GM03348 (cell line): ENCODE results near the gene CAMK2N1.
"Not testable (repeated sequence)": the region's sequence is repeated elsewhere in the genome, so short reads cannot be mapped to it uniquely, and the experiment has no call there.

Experiments
- DNase-seq: peaks from one replicate; pipeline ENCODE4 v3.0.0; 2012; ENCODE audit warnings: low spot score

CAMK2N1 gene

DNA sequence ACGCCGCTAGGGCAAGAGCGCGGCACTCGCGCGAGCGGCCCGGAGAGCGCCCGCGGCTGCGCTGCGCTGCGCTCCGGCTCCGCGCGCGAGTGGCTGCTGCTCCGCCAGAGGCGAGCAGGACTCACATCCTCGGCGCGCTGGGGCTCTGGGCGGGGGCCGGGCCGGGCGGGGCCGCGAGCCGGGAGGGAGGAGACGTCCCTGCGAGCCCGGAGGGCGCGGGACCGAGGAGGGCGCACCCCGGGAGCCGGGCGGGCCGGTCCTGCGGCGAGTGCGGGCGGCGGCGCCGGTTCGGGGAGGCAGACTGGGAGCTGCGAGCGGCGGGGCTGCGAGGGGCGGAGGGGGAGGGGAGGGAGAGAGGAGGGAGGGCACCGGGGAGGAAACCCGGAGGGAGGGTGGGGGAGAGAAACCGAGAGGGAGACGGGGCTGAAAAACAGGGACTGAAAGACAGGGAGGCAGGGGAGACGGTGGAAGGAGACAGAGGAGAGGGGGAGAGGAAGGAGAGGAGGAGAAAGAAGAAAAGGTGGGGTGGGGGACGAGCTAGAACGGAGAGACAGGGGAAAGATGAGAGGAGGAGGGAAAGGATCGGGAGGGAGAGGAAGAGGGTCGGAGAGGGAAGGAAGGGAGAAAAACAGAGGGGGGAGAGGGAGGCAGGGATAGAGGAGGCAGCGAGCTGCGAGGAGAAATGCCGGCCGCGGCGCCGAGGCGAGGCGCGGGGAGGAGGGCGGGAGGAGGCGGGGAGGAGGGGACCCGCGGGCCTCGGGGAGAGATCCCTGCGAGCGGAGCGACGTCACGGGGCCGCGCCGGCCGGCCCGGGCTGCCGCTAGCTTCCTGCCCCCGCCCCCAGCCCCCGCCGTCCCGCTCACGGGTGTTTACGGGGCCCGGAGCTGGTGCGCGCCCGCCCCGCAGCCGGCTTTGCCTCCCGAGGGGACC is at the start of gene CAMK2N1:
Gene CAMK2N1 (minus strand): TSS at position 684 of the 930 bp plus-strand sequence. CDS start 831 bp downstream, outside the sequence.
- DNase-seq, result peak; percentile 94

DNA sequence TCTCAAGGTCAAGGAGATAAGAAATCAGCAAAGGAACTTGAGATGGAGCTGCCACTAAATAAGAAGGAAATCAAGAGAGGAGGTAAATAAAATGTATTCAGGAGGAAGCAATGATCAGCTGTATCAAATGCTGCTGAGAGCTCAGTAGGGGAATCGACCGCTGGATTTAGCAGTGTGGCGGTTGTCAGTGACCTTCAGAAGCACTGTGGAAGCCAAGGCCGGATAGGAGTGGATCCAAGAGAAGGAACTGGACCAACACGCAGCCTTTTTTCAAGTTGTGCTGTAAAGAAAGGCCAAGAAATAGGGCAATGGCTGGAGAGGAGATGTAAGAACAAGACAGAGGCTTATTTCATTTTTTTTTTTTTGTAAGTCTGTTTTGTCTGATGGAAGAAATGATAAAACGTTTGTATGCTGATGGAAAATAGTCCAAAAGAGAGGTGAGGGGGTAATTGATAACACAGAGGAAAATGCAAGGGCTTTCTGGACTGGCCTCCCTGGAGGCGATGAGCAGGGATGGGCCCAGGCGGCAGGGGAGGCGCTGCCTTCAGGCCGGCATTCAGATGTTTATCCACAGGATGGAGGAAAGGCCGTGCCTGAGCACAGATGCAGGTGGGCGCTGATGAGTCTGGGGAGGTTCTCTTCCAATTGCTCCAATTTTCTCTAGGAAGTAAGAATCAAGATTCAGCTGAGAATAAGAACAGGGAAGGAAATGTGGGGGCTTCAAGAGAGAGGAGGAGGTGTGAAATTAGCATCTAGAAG is 48.8 kb upstream of the CAMK2N1 start:
- no peak for DNase-seq

DNA sequence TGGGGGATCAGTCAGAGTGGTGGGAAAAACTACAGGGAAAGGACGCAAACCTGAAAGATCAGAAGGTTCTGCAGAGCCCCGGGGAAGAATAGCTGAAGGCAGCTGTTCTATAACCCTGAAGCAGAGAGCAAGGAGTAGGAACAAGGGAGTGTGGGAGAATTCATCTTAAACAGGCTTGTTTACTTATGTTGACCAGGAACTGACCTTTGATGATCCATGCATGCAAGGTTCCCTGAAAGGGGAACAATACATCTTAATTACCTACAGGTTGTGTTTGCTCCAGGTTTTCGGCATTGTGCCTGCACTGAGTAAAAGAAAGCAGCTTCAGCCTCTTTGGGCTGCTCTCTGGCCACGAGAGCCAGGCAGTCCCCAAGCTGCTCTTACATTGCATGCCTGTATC is 47.6 kb upstream of the CAMK2N1 start:
- no peak for DNase-seq

DNA sequence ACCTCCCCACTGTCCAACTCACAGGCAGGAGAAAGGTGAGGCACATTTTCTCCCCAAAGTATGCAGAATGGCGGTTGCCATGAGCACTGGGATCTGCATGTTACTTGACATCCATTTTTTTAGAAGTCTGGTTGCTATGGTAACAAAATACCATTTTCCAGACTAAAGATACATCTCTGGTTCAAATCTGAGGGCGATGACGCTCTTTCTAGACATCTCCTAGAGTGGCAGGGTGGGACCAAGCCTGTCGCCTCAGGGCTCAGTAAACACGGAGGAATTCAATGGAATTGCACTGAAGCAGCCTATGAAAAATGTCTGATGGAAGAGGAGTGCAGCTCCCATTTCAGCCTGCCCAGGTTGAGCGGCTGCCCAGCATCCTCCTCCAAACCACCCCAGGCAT is 44.9 kb upstream of the CAMK2N1 start:
- DNase-seq, result no peak

DNA sequence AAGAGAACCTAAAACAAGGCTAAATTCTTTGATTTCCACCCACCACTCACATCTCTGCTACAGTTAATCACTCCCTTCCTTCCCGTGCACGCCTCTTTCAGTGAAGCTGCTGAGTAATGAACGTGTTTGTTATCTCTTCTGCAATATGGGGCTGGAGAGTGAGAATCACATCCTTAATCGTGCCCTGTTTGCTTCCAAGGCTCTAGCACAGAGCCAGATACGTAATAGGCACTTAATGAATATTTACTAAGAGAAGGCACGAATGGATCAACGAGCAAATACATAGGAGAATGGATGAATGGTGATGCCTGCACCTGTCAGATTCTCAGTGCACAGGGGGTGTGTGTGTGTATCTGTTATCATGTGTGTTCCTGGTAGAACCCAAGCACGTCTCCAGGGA is 44.3 kb upstream of the CAMK2N1 start:
- no peak for DNase-seq

DNA sequence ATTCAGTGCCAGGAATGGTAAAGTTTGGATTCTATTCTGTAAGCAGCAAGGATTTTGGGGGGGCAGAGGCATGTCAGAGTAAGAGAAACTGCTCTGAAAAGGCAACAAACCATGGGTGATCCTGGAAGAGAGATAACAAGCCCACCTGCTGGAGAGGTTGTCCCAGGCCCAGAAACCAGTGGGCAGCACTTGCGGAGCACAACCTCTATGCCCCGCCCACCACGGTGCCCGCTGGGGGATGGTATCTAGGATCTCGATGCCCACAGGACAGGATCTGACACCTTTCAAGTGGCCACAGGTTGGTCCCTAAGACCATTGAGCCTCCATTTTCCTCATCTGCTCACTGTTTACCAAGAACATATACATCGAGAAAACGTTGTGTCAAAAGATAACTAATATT is 42.2 kb upstream of the CAMK2N1 start:
- DNase-seq, result no peak

DNA sequence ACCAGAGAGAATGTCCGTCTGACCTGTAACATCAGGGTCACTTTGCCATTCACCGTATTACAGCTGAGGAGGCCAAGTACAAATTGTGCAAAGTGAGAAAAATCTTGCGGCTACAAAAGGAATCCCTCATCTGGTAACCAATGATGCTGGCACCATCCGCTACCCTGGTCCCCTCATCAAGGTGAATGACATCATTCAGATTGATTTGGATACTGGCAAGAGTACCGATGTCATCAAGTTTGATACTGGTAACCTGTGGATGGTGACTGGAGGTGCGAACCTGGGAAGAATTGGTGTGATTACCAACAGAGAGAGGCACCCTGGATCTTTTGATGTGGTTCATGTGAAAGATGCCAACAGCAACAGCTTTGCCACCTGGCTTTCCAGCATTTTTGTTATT is 40.3 kb upstream of the CAMK2N1 start:
- no peak for DNase-seq

DNA sequence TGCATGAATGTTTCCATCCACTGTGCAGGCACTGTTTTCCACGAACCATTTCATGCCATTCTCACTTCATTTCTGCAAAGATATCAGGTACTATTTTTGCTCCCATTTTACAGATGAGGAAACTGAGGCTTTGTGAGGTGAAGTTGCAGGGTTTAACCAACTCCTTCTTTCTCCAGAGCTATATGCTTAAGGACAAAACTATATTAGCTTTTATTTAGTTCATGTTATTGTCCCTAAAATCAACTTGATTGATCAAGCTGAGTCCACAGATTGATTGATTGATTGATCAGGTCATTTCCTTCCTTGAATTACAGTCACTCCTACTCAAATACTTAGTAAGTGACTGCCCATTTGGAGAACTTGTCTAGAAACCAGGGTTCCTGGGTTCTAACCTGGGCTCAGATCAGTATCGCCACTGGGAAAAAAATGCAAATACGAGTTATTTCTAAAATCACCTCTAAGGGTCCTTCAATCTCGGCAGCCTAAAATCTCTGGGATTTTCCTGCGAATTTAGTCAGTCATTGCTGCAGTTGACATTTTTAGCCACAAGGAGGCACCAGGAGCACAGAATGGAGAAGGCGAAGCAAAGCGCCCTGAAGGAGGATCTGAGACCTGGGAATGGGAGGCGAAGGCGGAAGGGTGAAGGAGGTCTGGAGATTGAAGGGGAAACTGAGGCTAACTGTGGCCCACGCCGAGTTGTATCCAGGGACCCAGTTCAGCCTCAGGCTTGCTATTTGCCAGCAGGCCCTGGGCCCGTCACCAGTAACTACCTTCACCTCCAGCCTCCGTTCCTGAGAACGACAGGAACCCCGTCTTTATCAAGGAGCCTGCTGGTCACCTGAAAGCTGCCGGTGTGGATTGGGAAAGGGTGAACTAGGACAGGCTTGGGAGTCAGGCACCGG is 36.2 kb upstream of the CAMK2N1 start:
- DNase-seq, result peak; percentile 85

DNA sequence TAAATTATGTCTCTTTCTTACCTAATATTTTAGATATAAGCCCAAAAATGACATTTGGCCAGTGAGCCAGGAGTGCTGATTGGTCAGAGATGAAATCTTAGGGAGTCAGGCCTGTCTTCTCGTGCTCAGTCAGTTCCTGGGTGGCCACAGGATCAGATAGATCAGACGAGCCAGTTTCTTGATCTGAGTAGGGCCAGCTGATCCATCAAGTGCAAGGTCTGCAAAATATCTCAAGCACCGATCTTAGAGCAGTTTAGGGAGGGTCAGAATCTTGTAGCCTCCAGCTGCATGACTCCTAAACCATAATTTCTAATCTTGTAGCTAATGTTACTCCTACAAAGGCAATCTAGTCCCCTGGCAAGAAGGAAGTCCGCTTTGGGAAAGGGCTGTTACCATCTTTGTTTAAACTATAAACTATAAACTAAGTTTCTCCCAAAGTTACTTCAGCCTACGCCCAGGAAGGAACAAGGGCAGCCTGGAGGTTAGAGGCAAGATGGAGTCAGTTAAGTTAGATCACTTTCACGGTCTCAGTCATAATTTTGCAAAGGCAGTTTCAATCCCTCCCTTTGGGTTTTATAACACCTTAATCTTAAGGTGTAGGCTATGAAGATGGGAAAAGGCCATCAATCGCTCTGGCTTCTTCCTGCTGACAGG is 33.7 kb upstream of the CAMK2N1 start:
- not testable (repeated sequence) for DNase-seq

DNA sequence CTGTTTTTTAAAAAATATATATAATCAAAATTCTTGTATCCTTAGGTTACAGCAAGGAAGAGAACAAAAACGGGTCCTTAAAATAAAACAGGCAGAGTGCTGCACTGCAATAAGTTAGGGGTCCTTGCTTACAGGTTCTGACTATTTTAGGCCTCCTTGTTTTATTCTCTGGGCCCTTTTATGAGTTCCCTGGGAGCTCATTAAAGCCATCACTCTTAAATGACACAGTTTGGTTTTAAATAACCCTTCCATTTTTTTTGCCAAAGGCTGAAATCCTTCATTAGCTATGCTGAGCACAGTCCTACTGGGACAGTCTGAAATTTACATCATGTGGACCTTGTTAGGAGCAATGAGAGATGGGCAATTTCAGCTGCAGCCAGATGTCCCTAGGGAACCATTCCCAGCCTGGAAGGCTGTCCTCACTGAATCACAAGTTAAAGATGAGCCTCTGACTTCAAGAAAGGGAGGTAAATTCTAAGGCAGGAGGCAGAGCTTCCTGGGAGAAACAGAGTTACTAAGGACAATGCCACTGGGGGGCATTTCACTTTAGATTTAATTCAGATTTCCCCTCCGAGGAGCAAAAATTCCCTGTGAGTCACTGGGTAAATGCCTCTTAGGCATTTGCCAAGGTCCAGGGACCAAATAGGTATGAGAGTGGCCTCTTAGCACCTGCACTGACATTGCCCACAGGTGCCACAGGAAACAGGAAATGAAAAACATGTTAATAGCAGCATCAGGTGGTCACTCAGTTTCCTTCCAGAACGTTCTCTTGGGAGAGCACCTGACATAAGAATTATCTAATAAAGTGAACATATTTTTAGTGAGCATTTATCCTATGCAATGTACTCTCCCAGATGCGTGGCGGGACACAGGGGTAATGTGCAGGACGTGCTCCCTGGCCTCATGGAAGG is 25.8 kb upstream of the CAMK2N1 start:
- DNase-seq, result peak; percentile 41

DNA sequence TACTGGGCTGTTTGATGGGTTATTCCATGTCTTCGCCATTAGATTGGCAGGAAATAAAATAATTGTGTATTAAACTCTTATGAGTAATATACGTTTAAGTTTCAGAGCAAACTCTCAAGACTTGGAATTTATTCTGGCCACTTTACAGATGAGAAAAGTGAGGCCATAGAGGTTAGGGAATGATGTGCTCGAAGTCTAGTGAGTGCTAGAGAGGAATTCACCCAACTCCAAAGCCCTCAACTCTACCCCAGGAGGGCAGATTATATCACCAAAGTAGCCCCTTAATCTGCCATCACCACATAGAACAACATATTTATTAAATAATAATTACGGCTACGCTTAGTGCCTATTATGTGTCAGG is 22.4 kb upstream of the CAMK2N1 start:
- DNase-seq, result no peak

DNA sequence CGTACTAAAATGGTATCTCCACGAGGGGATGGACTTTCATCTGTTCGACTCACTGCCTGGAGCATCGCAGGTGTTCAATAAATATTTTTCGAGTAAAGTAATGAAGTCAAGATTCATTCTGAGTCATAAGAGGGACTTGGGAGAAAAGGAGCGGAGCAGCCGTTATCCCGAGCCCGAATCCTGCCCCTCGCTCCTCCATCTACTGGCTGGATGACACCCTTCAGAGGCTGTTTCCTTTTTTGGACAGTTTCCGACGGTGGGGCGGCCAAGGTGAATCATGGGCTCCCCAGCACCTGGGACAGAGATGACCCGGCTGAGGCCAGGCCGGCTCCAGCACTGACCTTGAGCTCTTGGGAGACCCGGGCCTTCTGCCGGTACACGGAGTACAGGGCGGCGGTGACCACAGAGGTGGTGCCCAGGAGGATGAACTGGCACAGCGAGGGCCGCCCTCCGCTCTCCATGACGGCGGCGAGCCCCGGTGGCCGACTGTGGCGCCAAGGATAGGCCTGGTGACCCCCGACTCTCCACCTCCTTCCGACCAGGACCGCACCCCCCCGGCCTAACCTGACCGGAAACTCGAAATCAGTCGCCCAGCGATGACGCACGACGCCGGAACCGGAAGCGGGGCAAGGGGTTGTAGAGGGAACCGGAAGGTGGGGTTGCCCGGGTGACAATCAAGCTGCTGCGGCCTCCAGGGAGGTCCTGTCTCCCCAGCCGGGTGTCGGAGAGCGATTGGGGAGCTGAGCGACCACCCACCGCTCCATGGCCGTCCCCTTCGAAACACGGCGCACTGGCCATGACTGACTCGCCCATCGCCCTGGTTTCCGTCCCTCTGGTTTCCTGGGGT is 21.8 kb upstream of the CAMK2N1 start, which contains the start of gene MUL1:
Gene MUL1 (minus strand): TSS at position 588 of the 847 bp plus-strand sequence. CDS start 127 bp downstream, at position 461.
- DNase-seq, result peak; percentile 96

DNA sequence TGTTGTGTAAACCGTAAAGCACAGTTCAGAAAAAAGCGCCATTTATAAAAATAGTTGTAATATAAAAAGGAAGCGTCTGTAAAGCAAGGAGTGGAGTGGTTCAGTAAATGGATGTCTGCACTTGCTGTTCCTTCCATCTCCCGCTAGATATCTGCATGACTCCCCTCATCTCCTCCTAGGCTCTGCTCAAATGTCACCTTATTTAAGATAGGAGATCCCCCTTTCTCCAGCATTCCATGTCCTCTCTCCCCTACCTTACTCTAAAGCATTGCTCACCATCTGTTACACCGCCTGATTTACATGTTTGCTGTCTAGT is 21.2 kb upstream of the CAMK2N1 start:
- DNase-seq, result no peak

DNA sequence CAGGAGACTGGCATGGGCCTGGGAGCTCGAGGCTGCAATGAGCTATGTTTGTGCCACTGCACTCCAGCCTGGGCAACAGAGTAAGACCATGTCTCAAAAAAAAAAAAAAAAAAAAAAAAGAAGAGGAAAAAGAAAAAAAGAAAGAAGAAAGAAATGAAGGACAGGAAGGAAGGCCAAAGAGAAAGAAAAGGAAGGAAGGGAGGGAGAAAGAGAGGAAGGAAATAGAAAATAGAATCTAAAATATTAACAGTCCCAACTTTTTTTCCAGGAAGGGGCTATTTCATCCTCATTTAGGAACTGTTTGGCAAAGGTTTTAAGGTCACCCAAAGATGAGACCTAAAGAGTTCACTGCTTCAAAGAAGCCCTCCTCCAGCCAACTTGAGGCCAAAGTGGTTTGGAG is 19.5 kb upstream of the CAMK2N1 start:
- no peak for DNase-seq

DNA sequence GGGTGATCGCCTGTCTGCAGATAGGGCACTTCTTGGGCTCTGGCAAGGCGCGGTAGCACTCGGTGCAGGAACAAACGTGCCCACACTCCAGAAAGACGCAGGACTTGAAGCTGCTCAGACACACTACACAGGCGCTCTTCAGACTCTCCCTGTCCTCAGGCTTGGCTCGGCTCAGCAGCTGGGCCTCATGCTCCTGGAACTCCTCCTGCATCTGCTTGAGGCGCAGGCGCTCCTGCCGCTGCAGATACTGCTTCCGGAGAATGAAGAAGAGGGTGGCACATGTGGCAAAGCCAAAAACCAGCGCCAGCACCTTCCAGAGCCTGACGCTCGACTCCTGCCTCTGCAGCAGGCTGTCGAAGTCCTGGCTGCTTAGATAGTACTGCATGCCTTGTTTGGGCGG is 14.7 kb upstream of the CAMK2N1 start:
- no peak for DNase-seq

DNA sequence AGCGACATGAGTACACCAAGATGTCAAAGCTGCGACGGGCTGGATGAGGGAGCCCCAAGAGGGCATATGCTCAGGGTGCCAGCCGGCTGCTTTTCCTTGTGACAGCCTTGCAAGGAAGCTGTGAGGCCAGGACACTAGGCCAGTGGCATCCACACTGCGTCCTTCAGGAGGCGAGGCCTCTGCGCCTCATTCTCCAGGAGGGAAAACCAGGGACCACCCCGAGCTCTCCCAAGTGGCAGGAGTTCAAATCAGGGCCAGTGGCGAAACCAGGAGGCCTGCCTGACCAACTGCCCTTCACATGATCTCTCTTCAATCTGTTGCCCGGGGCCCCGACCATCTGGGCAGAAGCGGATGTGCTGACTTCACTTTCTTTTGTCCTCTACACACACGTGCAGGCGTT is 13.7 kb upstream of the CAMK2N1 start:
- DNase-seq, result no peak

DNA sequence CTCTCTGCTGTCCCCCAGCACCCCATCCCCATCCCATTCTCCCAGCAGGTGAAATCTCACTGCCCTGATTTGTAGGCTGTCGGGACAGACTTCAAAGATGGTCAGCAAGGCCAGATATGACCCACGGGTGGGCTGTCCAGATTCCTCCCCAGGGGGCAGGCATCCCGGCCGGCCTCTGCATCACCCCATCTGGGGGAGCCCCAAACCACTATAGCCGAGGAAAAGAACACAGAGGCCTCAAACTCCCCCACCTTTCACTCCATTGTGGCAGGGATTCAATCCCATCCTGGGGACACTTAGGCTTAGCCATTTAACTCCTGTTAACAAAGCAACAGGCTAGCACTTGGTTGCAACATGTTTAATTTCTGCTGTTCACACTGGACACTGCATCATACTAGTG is 13.1 kb upstream of the CAMK2N1 start:
- no peak for DNase-seq

DNA sequence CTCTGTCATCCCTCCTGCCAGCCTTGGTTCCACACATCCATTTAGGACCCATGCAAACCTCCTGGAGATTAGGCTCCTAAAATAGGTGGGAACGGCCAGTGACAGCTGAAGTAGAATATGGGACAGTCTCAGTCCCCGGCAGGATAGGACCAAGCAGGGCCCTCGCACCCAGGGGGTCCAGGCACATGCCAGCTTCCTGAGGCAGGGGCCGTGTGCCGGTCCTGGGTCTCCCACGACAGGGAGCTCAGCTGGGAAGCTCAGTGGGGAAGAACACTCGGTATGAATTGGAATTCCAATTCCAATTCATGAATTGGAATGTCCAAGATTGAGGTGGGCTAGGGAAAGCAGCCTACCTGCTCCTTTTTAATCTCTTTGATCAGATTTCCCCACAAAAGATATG is 12.1 kb upstream of the CAMK2N1 start:
- DNase-seq, result no peak

DNA sequence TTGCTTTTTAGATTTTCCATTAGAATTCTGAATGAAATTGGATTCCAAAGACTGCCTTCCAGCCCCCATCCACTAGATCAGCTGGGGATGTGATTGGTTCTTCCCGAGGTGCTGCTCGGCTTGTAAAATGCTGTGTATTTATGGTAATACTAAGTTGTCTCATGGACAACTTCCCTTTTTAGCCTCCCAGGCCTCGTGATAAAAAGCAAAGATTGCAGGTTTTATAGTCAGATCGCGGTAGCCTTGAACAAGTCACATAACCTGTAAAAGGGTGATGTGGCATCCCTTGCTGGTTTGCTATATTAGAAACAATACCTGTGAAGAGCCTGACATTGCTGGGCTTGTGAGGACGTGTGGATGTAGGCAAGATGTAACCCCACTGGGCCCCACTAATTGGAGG is 11.5 kb upstream of the CAMK2N1 start:
- DNase-seq, result no peak
